Stimulated activated naive CD4-positive, alpha-beta T cell treated with Interleukin-2 at 50 U/mL for 16 hours (primary cell): Measurements from ENCODE around the gene TSPAN13.

Experiments
- DNase-seq: peaks from one replicate; lab custom pipeline; 2025; lab: John Stamatoyannopoulos, UW

Gene TSPAN13

GRCh38 chr7:16812542-16813231 is 59.1 kb downstream of the TSPAN13 start:
- no peak for DNase-seq

- DNase-seq: no peak
These were observed 59.7 kb downstream of the TSPAN13 start for GRCh38 chr7:16813232-16813616.

GRCh38 chr7:16815001-16815400 is 61.4 kb downstream of the TSPAN13 start:
- no peak for DNase-seq

DNA sequence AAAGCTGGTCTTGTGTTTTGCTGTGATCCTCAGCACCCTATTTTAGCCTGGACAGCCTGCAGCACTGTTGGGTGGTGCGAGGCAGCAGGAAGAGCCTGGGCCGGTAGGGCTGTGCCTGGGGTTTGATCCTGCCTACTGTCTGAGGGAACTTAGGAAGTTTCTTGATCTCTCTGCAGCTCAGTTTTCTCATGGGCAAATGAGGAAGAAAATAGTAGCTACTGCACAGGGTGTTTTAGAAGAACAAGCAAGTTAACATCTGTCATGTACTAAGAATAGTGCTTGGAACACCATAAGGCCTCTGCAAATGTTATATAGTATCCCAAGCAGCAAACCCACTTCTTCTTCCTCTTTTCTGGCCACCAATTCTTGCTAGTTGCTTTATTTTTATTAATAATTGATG is 63.3 kb downstream of the TSPAN13 start:
- no peak for DNase-seq

GRCh38 chr7:16817536-16817935 is 64.0 kb downstream of the TSPAN13 start:
- no peak for DNase-seq

DNA sequence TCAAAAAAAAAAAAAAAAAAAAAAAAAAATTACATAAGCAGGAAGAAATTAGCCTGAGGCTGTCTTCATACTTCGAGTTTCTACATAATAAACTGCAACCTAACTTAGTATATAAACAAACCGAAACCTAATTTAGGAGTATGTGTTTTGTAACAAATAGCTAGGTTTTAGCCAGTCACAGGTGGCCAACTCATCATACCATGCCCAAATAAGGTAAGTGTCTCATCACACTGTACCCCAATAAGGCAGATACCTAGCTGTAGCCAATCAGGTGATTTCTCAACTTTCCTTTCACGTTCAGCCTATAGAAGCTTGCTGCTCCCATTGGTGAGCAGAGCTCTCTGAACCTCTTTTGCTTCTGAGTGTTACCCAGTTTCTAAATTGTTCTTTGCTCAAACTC is 65.2 kb downstream of the TSPAN13 start:
- no peak for DNase-seq

DNA sequence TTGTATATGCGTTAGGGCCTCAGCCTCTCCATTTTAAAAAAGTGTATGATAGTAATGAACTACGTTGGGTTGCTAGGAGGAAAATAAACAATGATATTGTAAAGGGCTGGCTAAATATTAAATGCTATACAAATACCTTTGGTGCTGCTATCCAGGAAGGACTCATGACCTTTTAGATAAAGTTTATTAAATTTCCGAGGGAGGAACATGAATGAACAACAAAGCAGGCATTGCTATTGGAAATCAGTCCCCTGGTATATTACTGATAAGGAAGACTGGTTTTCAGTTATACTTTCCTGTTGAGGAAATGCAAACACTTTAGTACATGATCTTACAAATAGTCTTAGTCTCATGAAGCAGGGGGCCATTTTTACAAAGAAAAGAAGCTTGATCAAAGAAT is 68.5 kb downstream of the TSPAN13 start:
- DNase-seq: no peak

- DNase-seq: no peak
These were observed 72.5 kb downstream of the TSPAN13 start for GRCh38 chr7:16826060-16826459.

DNA sequence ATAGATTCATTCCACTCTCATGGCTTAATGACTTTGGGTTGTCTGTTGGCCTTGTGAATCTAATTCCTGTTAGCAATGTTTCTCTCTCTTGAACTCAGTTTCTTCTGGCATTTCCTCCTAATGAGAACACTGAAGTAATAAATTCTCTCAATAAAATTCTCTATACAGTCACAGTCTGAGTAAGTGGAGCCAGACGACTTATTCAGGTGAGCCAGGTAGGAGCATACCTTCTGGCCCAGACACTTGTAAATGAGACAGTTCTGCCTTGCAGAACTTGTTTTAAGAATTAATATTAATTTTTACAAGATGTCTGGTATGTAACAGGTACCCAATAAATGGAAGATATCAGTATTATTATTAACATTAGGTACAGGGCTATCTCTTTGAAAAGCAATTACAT is 79.8 kb downstream of the TSPAN13 start:
- no peak for DNase-seq
